Activated naive CD4-positive, alpha-beta T cell treated with anti-CD3 and anti-CD28 coated beads, Interleukin-2, amount 10 ng/mL, durations not matched to agents 7 days and 5 days (primary cell): ENCODE measurements around the gene SLC36A4.
"Not testable (repeated sequence)": the region's sequence is repeated elsewhere in the genome, so short reads cannot be mapped to it uniquely, and the experiment has no call there.

ENCODE experiments used
- CTCF ChIA-PET: fragments of 350-600 bp; sonication (Branson Sonifier 250); formaldehyde crosslinking; loops from one replicate; lab custom pipeline; 2021; ENCODE audit warnings: antibody characterized with exemption; lab: Charles Lee
- DNase-seq: peaks from one replicate; pipeline ENCODE4 v3.0.0-alpha.2; 2020
- H3K27ac Mint-ChIP-seq: one replicate; pipeline ENCODE4 v1.8.0; 2021; ENCODE audit warnings: mild to moderate bottlenecking, moderate library complexity, mixed read lengths
- H3K27me3 Mint-ChIP-seq: one replicate; pipeline ENCODE4 v1.8.0; 2021; ENCODE audit warnings: mild to moderate bottlenecking, mixed read lengths
- H3K36me3 Mint-ChIP-seq: one replicate; pipeline ENCODE4 v1.8.0; 2021; ENCODE audit warnings: mixed read lengths
- H3K4me1 Mint-ChIP-seq: one replicate; pipeline ENCODE4 v1.8.0; 2021; ENCODE audit warnings: mixed read lengths
- H3K4me3 Mint-ChIP-seq: one replicate; pipeline ENCODE4 v1.8.0; 2021; ENCODE audit warnings: mild to moderate bottlenecking, moderate library complexity, mixed read lengths
- H3K9me3 Mint-ChIP-seq: one replicate; pipeline ENCODE4 v1.8.0; 2021; ENCODE audit warnings: mixed read lengths

Gene SLC36A4

DNA sequence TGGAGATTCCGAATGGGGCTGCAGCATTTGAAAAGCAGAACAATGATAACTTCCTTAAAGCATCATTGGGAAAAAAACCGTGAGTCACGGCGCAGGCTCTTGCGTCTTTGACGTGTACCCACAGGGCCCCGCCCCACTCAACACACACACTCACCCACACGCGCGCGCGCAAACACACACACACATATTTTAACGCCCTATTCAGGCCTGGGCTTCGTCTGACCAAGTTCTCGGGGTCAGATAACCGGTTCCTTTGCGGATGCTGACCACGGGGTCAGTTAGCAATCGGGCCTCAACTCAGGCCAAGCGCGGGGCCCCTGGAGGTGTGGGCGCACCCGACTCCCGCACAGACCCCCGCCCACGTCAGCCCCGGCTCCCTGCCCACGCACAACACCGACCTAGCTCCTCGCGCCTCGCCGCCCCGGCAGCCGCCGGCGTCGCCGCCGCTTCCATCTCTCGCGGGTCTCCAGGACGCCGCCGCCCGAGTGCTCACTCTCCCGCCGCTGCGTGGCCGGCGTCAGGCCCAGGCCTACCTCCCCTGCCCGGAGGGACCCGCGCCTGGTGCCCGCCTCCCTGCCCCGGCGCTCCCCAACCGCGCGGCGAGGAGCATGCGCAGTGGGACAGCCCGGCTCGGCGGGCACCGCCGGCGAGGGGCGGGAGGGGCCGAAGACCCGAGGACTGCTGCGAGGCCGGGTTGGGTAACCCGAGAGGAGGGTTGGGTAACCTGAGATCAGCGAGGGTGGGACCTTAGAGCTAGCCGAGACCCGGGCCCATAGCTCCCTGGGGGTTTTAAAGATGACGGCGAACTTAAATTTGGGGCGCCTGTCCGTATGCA, at the start of gene SLC36A4:
Gene SLC36A4 (minus strand): TSS at position 612 of the 835 bp plus-strand sequence. CDS start 159 bp downstream, at position 453.
- peaks cover 19% of the 10 kb centered on the region for H3K4me1 Mint-ChIP-seq
- no peaks in the 10 kb centered on the region for H3K9me3 Mint-ChIP-seq
- CTCF ChIA-PET, result no interaction called here

DNA sequence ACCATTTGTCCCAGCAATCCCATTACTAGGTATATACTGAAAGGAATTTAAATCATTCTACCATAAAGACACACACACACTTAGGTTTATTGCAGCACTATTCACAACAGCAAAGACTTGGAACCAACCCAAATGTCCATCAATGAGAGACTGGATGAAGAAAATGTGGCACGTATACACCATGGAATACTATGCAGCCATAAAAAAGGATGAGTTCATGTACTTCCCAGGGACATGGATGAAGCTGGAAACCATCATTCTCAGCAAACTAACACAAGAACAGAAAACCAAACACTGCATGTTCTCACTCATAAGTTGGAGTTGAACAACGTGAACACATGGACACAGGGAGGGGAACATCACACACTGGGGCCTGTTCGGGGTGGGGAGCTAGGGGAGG, 49.0 kb upstream of the SLC36A4 start:
- CTCF ChIA-PET, H3K36me3 Mint-ChIP-seq, H3K27ac Mint-ChIP-seq, H3K9me3 Mint-ChIP-seq, H3K27me3 Mint-ChIP-seq, H3K4me3 Mint-ChIP-seq, DNase-seq, H3K4me1 Mint-ChIP-seq: not testable (repeated sequence)

More for the DNA sequence above, at the start of gene SLC36A4:
- peaks cover 7% of the 10 kb centered on the region for H3K27me3 Mint-ChIP-seq
- peak within 1 kb of the TSS; percentile 95 for H3K27ac Mint-ChIP-seq
- peak; percentile 90 for DNase-seq
- H3K36me3 Mint-ChIP-seq, result no peaks in the 10 kb centered on the region
- H3K4me3 Mint-ChIP-seq, result peak within 1 kb of the TSS; percentile 91

DNA sequence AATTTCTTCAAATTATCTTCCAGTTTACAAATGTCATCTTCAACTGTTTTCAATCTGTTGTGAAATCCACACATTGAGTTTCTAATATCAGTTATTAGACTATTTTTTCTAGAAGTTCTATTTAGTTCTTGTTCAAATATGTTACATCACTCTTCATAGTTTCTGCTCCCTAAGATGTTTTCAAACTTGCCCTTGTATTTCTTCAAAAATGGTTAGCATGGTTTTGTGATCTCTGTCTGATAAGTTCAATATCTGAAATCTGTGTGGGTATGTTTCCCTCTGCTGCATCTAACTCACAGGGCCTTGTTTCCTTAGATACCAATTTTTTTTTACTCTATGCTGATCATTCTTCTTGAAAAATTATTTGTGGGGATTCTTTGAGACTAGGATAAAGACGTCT, 46.2 kb upstream of the SLC36A4 start:
- no peak overlapping the region for H3K27ac Mint-ChIP-seq
- H3K27me3 Mint-ChIP-seq, result no peaks in the 10 kb centered on the region
- CTCF ChIA-PET, result no interaction called here
- DNase-seq, result no peak
- H3K4me1 Mint-ChIP-seq, result no peaks in the 10 kb centered on the region
- no peak overlapping the region for H3K4me3 Mint-ChIP-seq
- no peaks in the 10 kb centered on the region for H3K36me3 Mint-ChIP-seq
- H3K9me3 Mint-ChIP-seq, result no peaks in the 10 kb centered on the region

DNA sequence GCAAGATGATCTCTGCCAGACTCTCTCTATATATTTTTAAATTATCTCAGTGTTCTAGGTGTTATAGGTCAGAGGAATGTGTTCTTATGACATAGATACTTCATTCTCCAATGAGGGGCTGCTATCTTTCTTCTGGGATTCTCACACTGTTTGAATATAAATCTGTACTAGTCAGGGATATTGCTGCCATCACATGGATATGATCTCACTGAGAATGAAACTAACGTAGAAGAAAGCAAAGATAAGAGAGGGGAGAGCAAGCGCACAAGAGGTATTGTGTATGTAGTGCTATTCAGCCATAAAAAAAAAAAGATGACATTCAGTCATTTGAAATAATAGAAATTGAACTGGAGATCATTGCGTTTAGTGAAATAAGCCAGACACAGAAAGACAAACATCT, 42.2 kb upstream of the SLC36A4 start:
- no peaks in the 10 kb centered on the region for H3K4me1 Mint-ChIP-seq

DNA sequence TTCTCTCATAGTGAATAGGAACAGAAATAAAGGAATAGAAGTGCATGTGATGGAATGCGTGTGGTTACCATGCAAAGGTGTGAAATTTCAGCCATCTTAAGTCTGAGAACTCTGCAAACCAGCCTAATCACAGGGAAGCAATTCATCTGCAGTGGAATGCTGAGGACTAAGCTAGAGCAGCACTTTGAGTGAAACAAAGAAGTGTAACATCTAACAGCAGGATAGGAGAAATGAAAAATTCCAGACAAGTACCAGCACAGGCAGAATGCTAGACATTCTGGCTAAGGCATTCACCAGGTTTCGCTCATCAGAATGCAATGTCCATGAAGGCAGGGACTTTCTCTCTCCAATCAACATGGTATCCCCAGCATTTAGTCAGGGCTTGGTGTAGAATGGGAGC, 41.2 kb upstream of the SLC36A4 start:
- no peak overlapping the region for H3K4me3 Mint-ChIP-seq

More for the DNA sequence above, 42.2 kb upstream of the SLC36A4 start:
- DNase-seq, result no peak
- no peaks in the 10 kb centered on the region for H3K36me3 Mint-ChIP-seq
- H3K4me3 Mint-ChIP-seq, result no peak overlapping the region
- CTCF ChIA-PET, result no interaction called here
- H3K27ac Mint-ChIP-seq, result no peak overlapping the region
- H3K27me3 Mint-ChIP-seq, result peaks cover 4% of the 10 kb centered on the region
- no peaks in the 10 kb centered on the region for H3K9me3 Mint-ChIP-seq

DNA sequence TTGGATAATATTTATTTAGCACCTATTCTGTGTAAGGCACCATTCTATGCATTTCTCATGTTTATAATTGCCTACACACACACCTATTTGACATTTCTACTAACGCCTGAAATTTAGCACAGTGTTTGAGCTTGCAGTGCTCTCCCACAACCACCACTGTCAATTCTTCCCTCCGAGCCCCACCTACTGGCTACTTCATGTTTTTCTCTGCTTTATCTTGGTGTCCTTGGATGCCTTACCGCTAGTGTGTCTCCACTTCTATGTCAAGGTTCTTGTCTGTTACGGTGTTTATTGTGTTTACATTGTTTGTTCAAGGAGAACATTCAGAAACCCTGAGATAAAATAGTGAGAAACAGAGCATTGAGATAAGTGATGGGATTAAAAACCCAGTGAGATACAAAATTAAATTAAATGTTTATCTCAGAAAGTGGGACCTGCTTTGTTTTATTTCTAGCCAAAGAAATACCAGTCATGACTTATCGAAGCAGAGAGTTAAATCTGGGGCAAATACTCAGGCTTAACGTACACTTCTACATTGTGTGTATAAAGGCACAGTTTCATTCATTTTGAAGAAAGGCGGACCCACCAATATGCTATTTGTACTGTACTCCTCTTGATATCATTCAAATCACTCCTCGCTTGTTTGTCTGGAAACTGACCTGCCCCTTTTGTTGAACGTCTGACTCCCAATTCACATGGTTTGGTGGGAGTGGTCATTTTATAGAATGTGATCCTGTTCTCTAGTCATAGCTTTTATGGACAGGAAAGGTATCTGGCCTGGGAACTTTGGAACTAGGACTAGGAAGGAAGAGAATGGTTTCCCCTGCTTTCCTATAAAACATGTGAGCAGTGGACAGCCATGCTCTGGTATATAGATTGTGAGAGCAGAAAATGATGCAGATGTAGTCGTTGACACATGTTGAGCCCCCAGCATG, 39.2 kb upstream of the SLC36A4 start:
- Mint-ChIP-seq H3K4me1 (no peaks in the 10 kb centered on the region), H3K36me3 (no peaks in the 10 kb centered on the region), H3K27me3 (peaks cover 11% of the 10 kb centered on the region), H3K9me3 (no peaks in the 10 kb centered on the region), H3K4me3 (no peak overlapping the region), H3K27ac (no peak overlapping the region)
- DNase-seq, result peak; percentile 38
- CTCF ChIA-PET, result interaction anchor here (1.1 to 4.6 kb wide), 5 partner anchors 12 to 416 kb away, joined by 3 to 62 read pairs (median 17); no protein-coding TSS in a partner anchor

More for the DNA sequence above, 41.2 kb upstream of the SLC36A4 start:
- no peak overlapping the region for H3K27ac Mint-ChIP-seq
- H3K4me1 Mint-ChIP-seq, result no peaks in the 10 kb centered on the region
- no peaks in the 10 kb centered on the region for H3K9me3 Mint-ChIP-seq
- DNase-seq, result no peak
- peaks cover 4% of the 10 kb centered on the region for H3K27me3 Mint-ChIP-seq
- H3K36me3 Mint-ChIP-seq, result no peaks in the 10 kb centered on the region
- CTCF ChIA-PET, result interaction anchor here (1.4 to 3.4 kb wide), 3 partner anchors 297 to 414 kb away, joined by 3 to 17 read pairs (median 4); no protein-coding TSS in a partner anchor

DNA sequence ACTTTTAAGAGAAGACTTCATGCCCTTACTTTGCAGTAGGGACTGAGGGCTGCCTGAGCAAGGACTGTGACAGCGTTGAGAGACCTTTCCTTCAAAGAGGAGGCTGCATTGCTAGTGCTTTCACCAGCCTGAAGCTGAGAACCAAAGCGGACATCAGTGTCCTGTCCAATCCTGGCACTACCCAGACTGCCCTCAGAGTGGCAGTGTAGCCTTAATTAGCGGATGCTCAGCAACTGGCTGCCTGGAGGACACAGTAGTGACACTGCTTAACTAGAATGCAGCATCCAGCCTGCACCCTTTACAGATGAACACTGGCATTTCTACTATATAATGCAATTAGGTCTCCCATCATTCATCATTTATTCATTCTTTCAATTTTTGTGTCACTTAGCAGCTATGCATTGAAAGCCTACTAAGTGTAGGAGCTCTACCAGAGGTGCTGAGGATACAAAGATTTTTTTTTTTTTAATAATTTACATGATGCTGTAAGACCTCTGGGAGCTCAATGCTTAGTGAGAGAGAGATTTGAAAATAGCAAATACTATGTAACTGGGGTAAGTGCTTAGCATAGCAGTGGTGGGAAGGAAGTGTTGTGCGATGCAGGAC, 36.9 kb upstream of the SLC36A4 start:
- Mint-ChIP-seq H3K27ac (no peak overlapping the region), H3K36me3 (no peaks in the 10 kb centered on the region), H3K4me3 (no peak overlapping the region), H3K9me3 (no peaks in the 10 kb centered on the region), H3K27me3 (peaks cover 12% of the 10 kb centered on the region), H3K4me1 (no peaks in the 10 kb centered on the region)
- peak; percentile 79 for DNase-seq
- CTCF ChIA-PET, result interaction anchor here (0.6 to 4.6 kb wide), 14 partner anchors 9 to 549 kb away, joined by 3 to 62 read pairs (median 3); partner anchors contain the start of gene MED17

DNA sequence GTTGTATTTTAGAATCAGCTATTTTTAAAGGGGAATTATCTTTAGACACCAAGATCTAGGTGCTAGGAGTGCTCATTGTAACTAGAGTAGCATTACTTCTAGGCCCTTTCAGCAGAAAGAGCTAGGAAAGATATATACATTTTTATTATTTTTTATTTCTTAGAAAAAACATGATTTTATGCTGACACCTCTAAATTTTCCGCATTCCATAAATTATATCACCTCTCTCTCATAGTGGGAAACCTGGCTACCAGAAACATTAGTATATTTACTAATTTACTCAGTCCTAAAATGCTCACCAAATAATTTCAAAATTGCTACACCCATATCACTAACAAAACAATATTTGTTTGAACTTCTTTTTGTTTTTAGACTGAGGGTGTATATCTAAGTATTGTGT, 32.1 kb upstream of the SLC36A4 start:
- H3K27ac Mint-ChIP-seq, result no peak overlapping the region
- peaks cover 7% of the 10 kb centered on the region for H3K27me3 Mint-ChIP-seq
- CTCF ChIA-PET, result interaction anchor here (0.9 to 1.0 kb wide), 2 partner anchors 288 to 417 kb away, joined by 3 read pairs; no protein-coding TSS in a partner anchor
- H3K4me3 Mint-ChIP-seq, result no peak overlapping the region
- no peak for DNase-seq
- H3K4me1 Mint-ChIP-seq, result no peaks in the 10 kb centered on the region
- no peaks in the 10 kb centered on the region for H3K9me3 Mint-ChIP-seq
- H3K36me3 Mint-ChIP-seq, result no peaks in the 10 kb centered on the region

DNA sequence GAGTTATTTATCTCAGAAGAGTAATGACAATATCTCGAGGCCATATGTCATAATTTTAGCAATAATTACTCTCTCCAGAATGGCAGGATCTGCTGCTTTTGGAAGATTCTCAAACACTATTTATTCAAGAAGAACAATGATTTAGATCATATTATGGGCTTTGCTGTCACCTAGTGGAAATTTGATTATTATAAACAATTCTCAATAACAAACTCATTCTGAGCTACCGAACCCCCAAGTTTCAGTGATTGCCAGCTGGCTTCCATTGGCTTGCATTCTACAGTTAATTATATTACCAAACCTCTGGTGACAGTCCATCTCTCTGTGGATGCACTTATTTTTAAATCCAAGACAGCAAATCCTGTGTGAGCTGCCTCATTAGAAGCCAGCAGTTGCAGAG, 27.9 kb upstream of the SLC36A4 start:
- peaks cover 4% of the 10 kb centered on the region for H3K27me3 Mint-ChIP-seq
- no peak overlapping the region for H3K4me3 Mint-ChIP-seq
- no peak for DNase-seq
- H3K36me3 Mint-ChIP-seq, result no peaks in the 10 kb centered on the region
- H3K27ac Mint-ChIP-seq, result no peak overlapping the region
- CTCF ChIA-PET, result interaction anchor here (0.9 to 5.1 kb wide), 5 partner anchors 9 to 284 kb away, joined by 3 to 37 read pairs (median 6); no protein-coding TSS in a partner anchor
- H3K9me3 Mint-ChIP-seq, result no peaks in the 10 kb centered on the region
- H3K4me1 Mint-ChIP-seq, result no peaks in the 10 kb centered on the region

DNA sequence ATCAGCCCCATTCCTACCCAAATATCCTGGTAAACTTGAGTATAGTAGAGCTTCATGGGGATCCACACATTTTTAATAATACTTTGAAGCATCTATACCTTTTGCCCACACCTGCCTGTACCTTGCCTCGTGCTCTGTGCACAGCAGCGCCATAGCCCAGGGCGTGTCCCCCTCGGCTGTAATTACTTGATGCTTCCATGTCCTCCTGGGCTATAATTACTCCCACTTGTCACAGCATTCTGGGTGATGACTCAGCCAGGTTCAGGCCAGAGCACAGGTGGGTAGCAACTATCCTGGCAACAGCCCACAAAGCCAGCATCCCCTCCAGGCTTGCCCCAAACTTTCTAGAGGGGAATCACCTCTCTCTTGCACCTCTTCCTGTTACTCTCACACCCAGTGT, 23.7 kb upstream of the SLC36A4 start:
- H3K27ac Mint-ChIP-seq, result no peak overlapping the region
- no peaks in the 10 kb centered on the region for H3K9me3 Mint-ChIP-seq
- peaks cover 4% of the 10 kb centered on the region for H3K27me3 Mint-ChIP-seq
- no peak for DNase-seq
- no peaks in the 10 kb centered on the region for H3K4me1 Mint-ChIP-seq
- H3K36me3 Mint-ChIP-seq, result no peaks in the 10 kb centered on the region
- CTCF ChIA-PET, result no interaction called here
- H3K4me3 Mint-ChIP-seq, result no peak overlapping the region

DNA sequence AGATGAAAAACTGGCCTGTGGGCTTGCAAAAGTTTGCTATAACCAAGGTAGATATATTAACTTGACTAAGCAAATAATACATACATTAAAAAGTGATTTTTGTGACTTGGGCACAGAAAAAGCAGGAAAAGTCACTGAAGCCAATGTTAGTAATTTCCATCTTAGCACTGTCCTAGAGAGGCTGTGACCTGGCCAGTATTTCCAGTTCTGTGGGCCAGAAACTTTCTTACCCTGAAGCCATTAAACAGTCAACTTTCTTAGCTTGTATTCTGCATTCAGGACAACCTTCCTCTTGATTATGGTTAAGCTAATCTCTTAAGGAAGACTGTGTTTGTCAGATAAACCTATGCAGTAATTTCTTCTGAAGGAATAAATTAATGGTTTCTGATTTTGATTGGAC, 22.3 kb upstream of the SLC36A4 start:
- H3K27ac Mint-ChIP-seq, result no peak overlapping the region
- no peak for DNase-seq
- H3K4me1 Mint-ChIP-seq, result no peaks in the 10 kb centered on the region
- peaks cover 4% of the 10 kb centered on the region for H3K27me3 Mint-ChIP-seq
- no peaks in the 10 kb centered on the region for H3K36me3 Mint-ChIP-seq
- no peaks in the 10 kb centered on the region for H3K9me3 Mint-ChIP-seq
- CTCF ChIA-PET, result no interaction called here
- no peak overlapping the region for H3K4me3 Mint-ChIP-seq

DNA sequence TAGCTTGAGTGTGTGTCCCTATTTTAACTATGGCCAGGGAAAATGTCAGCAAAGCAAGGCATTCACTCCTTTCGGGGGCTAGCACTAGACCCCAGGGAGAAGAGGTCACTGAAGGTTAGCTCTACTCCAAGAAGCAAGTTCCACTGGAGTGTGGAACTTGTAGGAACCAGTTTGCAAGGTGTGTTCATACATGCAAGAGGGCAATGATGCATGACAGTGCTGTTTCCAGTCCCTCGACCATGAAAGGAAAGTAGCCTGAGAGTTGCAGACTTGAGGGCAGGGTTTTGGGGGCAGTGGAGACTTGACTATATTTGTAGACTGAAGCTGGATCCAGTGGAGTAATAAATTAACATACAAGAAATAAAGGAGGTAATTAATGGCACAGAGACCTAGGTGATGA, 21.6 kb upstream of the SLC36A4 start:
- CTCF ChIA-PET, result no interaction called here
- no peak overlapping the region for H3K27ac Mint-ChIP-seq

DNA sequence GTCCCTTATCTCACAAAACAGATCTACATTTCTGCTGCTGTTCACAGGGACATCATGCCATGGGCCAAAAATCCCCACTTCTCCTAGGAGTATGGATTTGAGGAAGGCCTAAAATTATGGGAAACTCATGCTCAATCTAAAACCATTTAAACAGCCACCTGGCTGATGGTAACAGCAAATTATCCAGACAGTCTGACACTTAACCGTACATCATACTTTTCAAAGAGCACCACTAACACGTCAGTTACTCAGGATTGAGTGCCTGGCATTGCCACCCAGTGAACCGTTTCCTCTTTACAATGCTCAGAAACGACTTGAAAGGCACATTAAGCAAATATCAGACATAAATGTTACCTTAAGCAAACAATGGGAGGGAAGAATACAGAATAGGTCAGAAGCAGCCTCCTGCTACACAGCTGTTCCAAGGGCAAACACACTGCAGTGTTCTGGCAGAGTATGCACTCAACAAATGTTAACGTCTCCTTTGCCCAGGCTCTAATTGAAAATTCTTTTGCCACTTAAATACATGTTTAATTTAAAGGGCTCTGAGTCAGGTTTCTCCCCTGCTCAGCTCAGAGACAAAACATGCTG, 18.8 kb upstream of the SLC36A4 start:
- H3K4me3 Mint-ChIP-seq, result no peak overlapping the region
- H3K27ac Mint-ChIP-seq, result no peak overlapping the region
- H3K27me3 Mint-ChIP-seq, result peaks cover 1% of the 10 kb centered on the region
- no peak for DNase-seq
- H3K4me1 Mint-ChIP-seq, result no peaks in the 10 kb centered on the region
- CTCF ChIA-PET, result no interaction called here
- H3K36me3 Mint-ChIP-seq, result no peaks in the 10 kb centered on the region
- no peaks in the 10 kb centered on the region for H3K9me3 Mint-ChIP-seq

More for the DNA sequence above, 21.6 kb upstream of the SLC36A4 start:
- no peaks in the 10 kb centered on the region for H3K36me3 Mint-ChIP-seq
- no peak for DNase-seq
- no peaks in the 10 kb centered on the region for H3K9me3 Mint-ChIP-seq
- H3K4me1 Mint-ChIP-seq, result no peaks in the 10 kb centered on the region
- no peak overlapping the region for H3K4me3 Mint-ChIP-seq
- H3K27me3 Mint-ChIP-seq, result peaks cover 4% of the 10 kb centered on the region
